A549 (cell line): ENCODE measurements around the gene B3GALNT2. TPM values are rescaled to one million over a fixed set of nuclear protein-coding genes. Genes with fewer than 3 reads are reported as not detected.

Experiments used
- ATAC-seq, 2 experiments: fragments of 200-7000 bp in 1 of 2; fragments of >200 bp in 1 of 2; cut with Nextera tagmentation in 1 of 2; cut with Tn5 transposase in 1 of 2; 3 replicates each; pipeline versions ENCODE4 v1.8.0 to v1.9.1; 2018 to 2020; ENCODE audit warnings: mild to moderate bottlenecking in 1 of 2, moderate library complexity in 1 of 2
- CTCF ChIA-PET: fragments of 300-600 bp; sonication (Branson Sonifier 250); formaldehyde crosslinking; extraction: SDS; loops from one replicate; lab custom pipeline; 2021; ENCODE audit warnings: antibody characterized with exemption, inconsistent platforms; lab: Yijun Ruan, JAX
- POLR2A ChIA-PET: fragments of 350-600 bp; formaldehyde crosslinking; extraction: SDS; loops from one replicate; lab custom pipeline; 2021; ENCODE audit warnings: antibody characterized with exemption, inconsistent platforms; lab: Yijun Ruan, JAX
- DNase-seq, 2 experiments: peaks; one replicate each; pipeline versions ENCODE4 v3.0.0 to v3.0.0-alpha.2; 2011 to 2016; ENCODE audit warnings: low read depth in 1 of 2, low spot score in 1 of 2
- FAIRE-seq: peaks from 2 replicates; lab custom pipeline; 2011; peaks lifted over from hg19 to GRCh38; lab: Jason Lieb, UNC
- H3K27ac ChIP-seq, 2 experiments: fragments of >200 bp; sonication (Bioruptor Twin); formaldehyde crosslinking; 3 replicates each; pipeline ENCODE4 v1.5.1; 2016 to 2017
- H3K4me1 ChIP-seq: fragments of >200 bp; sonication (Bioruptor Twin); formaldehyde crosslinking; 3 replicates; pipeline ENCODE4 v1.6.1; 2016
- H3K4me2 ChIP-seq: fragments of >200 bp; sonication (Bioruptor Twin); formaldehyde crosslinking; 3 replicates; pipeline ENCODE4 v1.6.1; 2016
- H3K4me3 ChIP-seq: fragments of >200 bp; sonication (Bioruptor Twin); formaldehyde crosslinking; 3 replicates; pipeline ENCODE4 v1.5.1; 2016
- H3K9me3 ChIP-seq: fragments of >200 bp; sonication (Bioruptor Twin); formaldehyde crosslinking; 3 replicates; pipeline ENCODE4 v1.6.1; 2016
- BHLHE40 ChIP-seq: IDR thresholded peaks from 2 replicates; pipeline ENCODE4 v1.6.1; 2012; ENCODE audit warnings: low read depth, low read length, inconsistent platforms
- E2F6 ChIP-seq: IDR thresholded peaks from 2 replicates; pipeline ENCODE4 v1.6.1; 2012; ENCODE audit warnings: low read depth, borderline replicate concordance
- EHF ChIP-seq: fragments of 250-450 bp; sonication (Bioruptor Pico); IDR thresholded peaks from 2 replicates; pipeline ENCODE4 v1.5.0; 2020; ENCODE audit warnings: mild to moderate bottlenecking
- HES2 ChIP-seq: fragments of >200 bp; sonication (Bioruptor Twin); formaldehyde crosslinking; IDR thresholded peaks from 2 replicates; pipeline ENCODE4 v1.6.1; 2016
- HOXB13 ChIP-seq: fragments of 250-450 bp; sonication (Bioruptor Pico); IDR thresholded peaks from 2 replicates; pipeline ENCODE4 v1.5.0; 2020; ENCODE audit warnings: low read depth, mild to moderate bottlenecking, moderate library complexity
- HOXB5 ChIP-seq: fragments of 250-450 bp; sonication (Bioruptor Pico); IDR thresholded peaks from 2 replicates; pipeline ENCODE4 v1.5.0; 2020; ENCODE audit warnings: mild to moderate bottlenecking, moderate library complexity
- MAFK ChIP-seq: fragments of 450-650 bp; IDR thresholded peaks from 2 replicates; pipeline ENCODE4 v1.6.1; 2014; ENCODE audit not compliant: partially characterized antibody
- NPAS2 ChIP-seq: fragments of 250-450 bp; sonication (Bioruptor Pico); IDR thresholded peaks from 2 replicates; pipeline ENCODE4 v1.8.0; 2022; ENCODE audit warnings: mild to moderate bottlenecking, moderate library complexity, borderline replicate concordance
- NR3C1 ChIP-seq: fragments of >200 bp; sonication (Bioruptor Twin); formaldehyde crosslinking; IDR thresholded peaks from 3 replicates; pipeline ENCODE4 v1.6.1; 2017
- RCOR1 ChIP-seq: fragments of 150-350 bp; IDR thresholded peaks from 2 replicates; pipeline ENCODE4 v1.6.1; 2014; ENCODE audit warnings: antibody characterized with exemption, low read length, low read depth
- RFX5 ChIP-seq: fragments of 450-650 bp; IDR thresholded peaks from 2 replicates; pipeline ENCODE4 v1.7.1; 2014; ENCODE audit warnings: antibody characterized with exemption, mild to moderate bottlenecking, moderate library complexity
- RNF2 ChIP-seq: fragments of 200-600 bp; sonication (generic); IDR thresholded peaks from 2 replicates; pipeline ENCODE4 v1.6.1; 2016; ENCODE audit warnings: low read depth, mild to moderate bottlenecking, antibody characterized with exemption, moderate library complexity, borderline replicate concordance
- SREBF2 ChIP-seq: fragments of 450-650 bp; IDR thresholded peaks from 2 replicates; pipeline ENCODE4 v1.6.1; 2014; ENCODE audit warnings: mild to moderate bottlenecking, moderate library complexity
- TFCP2L1 ChIP-seq: fragments of 250-450 bp; sonication (Bioruptor Pico); IDR thresholded peaks from 2 replicates; pipeline ENCODE4 v1.5.0; 2021; ENCODE audit warnings: mild to moderate bottlenecking
- TP53 ChIP-seq: fragments of 250-450 bp; sonication (Bioruptor Pico); IDR thresholded peaks from 2 replicates; pipeline ENCODE4 v1.5.0; 2021; ENCODE audit warnings: mild to moderate bottlenecking, moderate library complexity
- ZC3H11A ChIP-seq: fragments of 450-650 bp; IDR thresholded peaks from 2 replicates; pipeline ENCODE4 v1.6.1; 2014; ENCODE audit warnings: antibody characterized with exemption, mild to moderate bottlenecking
- ZFP36 ChIP-seq: fragments of 450-650 bp; IDR thresholded peaks from 2 replicates; pipeline ENCODE4 v1.6.1; 2014; ENCODE audit warnings: borderline replicate concordance; ENCODE audit not compliant: partially characterized antibody
- ZNF302 ChIP-seq: fragments of 250-450 bp; sonication (Bioruptor Pico); IDR thresholded peaks from 2 replicates; pipeline ENCODE4 v1.9.0; 2021; ENCODE audit warnings: inconsistent platforms, mild to moderate bottlenecking, moderate library complexity
- WGBS: methylation state at CpG from one replicate; pipeline ENCODE4 v1.1.6; 2017; ENCODE audit errors: missing lambda C conversion rate; 5-methylcytosine and 5-hydroxymethylcytosine counted together
- polyA plus RNA-seq, 4 experiments: library from polyadenylated mRNA; depleted of rRNA in 3 of 4; stranded (reverse); fragments of >200 nt; fragmentation: RNase III in 1 of 4; extraction: RNeasy Plus Mini Kit Qiagen cat#74134 plus additional on column Dnase treatment in 1 of 4; gene quantifications; 2 replicates in 3 of 4; 3 replicates in 1 of 4; pipeline ENCODE4 v1.2.3, GENCODE V29; 2011 to 2017
- TF ChIP-seq, protein P1 (sequence below): fragments of 450-650 bp; IDR thresholded peaks from 2 replicates; pipeline ENCODE4 v1.6.1; 2014; ENCODE audit warnings: antibody characterized with exemption
- TF ChIP-seq, protein P2 (sequence below): fragments of 250-450 bp; sonication (Bioruptor Pico); IDR thresholded peaks from 2 replicates; pipeline ENCODE4 v1.5.0; 2020; ENCODE audit warnings: low read depth, mild to moderate bottlenecking, moderate library complexity
- TF ChIP-seq, protein P3 (sequence below): IDR thresholded peaks from 2 replicates; pipeline ENCODE4 v1.6.1; 2012

The B3GALNT2 gene
- polyA plus RNA-seq, 2 of the 4 experiments (the other 2 are of a cell fraction), result 17.3 to 39.6 TPM

DNA sequence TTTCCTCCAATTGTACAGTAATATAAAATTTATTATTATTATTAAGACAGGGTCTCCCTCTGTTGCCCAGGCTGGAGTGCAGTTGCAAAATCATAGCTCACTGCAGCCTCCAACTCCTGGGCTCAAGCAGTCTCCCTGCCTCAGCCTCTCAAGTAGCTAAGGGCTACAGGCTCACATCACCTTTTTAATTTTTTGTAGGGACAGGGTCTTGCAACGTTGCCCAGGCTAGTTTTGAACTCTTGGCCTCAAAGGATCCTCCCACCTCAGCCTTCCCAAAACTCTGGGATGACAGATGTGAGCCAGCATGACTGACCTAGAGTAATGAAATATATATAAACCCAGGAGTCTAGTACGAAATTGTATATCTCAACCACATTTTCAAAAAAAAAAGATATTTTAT is 49.2 kb downstream of the B3GALNT2 start:
- WGBS, result 81% methylated on average over 2 of the region's 2 CpGs
- CTCF ChIA-PET, result interaction anchor here (0.6 to 1.3 kb wide), 3 partner anchors 12 to 1499 kb away, joined by 3 read pairs; no protein-coding TSS in a partner anchor
- no peaks in the 10 kb centered on the region for H3K9me3 ChIP-seq
- H3K4me3 ChIP-seq, result no peak overlapping the region
- no peak for FAIRE-seq
- H3K27ac ChIP-seq, result no peak overlapping the region
- H3K4me1 ChIP-seq, result no peaks in the 10 kb centered on the region
- TF ChIP-seq SREBF2 (no peak), BHLHE40 (no peak), HES2 (no peak), HOXB13 (CRISPR knock-in tag) (no peak), TFCP2L1 (CRISPR knock-in tag) (no peak), ZC3H11A (no peak), EHF (no peak), MAFK (no peak), HOXB5 (no peak), TP53 (no peak), E2F6 (no peak), ZFP36 (no peak), NPAS2 (CRISPR knock-in tag) (no peak)
- TF ChIP-seq, protein P1, sequence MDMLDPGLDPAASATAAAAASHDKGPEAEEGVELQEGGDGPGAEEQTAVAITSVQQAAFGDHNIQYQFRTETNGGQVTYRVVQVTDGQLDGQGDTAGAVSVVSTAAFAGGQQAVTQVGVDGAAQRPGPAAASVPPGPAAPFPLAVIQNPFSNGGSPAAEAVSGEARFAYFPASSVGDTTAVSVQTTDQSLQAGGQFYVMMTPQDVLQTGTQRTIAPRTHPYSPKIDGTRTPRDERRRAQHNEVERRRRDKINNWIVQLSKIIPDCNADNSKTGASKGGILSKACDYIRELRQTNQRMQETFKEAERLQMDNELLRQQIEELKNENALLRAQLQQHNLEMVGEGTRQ, result no peak
- TF ChIP-seq, protein P2, sequence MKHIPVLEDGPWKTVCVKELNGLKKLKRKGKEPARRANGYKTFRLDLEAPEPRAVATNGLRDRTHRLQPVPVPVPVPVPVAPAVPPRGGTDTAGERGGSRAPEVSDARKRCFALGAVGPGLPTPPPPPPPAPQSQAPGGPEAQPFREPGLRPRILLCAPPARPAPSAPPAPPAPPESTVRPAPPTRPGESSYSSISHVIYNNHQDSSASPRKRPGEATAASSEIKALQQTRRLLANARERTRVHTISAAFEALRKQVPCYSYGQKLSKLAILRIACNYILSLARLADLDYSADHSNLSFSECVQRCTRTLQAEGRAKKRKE, result no peak
- TF ChIP-seq, protein P3, sequence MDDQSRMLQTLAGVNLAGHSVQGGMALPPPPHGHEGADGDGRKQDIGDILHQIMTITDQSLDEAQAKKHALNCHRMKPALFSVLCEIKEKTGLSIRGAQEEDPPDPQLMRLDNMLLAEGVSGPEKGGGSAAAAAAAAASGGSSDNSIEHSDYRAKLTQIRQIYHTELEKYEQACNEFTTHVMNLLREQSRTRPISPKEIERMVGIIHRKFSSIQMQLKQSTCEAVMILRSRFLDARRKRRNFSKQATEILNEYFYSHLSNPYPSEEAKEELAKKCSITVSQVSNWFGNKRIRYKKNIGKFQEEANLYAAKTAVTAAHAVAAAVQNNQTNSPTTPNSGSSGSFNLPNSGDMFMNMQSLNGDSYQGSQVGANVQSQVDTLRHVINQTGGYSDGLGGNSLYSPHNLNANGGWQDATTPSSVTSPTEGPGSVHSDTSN, result no peak
- TF ChIP-seq, all 56 proteins: peak for 0
- ATAC-seq (no peak), DNase-seq (no peak)
- no peak overlapping the region for H3K4me2 ChIP-seq
- POLR2A ChIA-PET, result no interaction called here

DNA sequence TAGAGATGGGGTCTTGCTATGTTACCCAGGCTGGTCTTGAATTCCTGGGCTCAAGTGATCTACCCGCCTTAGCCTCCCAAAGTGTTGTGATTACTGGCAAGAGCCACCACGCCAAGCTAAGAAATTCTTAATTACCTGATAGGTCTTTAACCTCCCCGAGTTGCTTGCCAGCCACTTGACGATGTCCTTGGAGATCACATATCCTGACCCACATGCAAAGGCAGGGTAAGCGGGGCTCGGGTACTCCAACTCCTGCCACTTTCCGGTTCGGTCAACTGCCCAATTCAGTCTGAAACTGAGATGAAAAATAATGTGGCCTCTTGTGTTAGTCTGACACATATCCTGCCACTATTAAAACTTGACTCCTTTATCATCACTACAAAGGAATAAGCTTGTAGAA is 50.2 kb downstream of the B3GALNT2 start:
- TF ChIP-seq RCOR1 (no peak), ZNF302 (no peak), RNF2 (no peak), NR3C1 (no peak), RFX5 (no peak)
- no peaks in the 10 kb centered on the region for H3K4me1 ChIP-seq
- WGBS, result 96% methylated on average over 8 of the region's 8 CpGs
- CTCF ChIA-PET, result interaction anchor here (0.6 kb wide), 1 partner anchor 329 kb away, joined by 3 read pairs; no protein-coding TSS in a partner anchor
- FAIRE-seq (no peak), ATAC-seq (no peak), DNase-seq (no peak)
- no peak overlapping the region for H3K4me2 ChIP-seq
- H3K9me3 ChIP-seq, result no peaks in the 10 kb centered on the region
- H3K27ac ChIP-seq, result no peak overlapping the region
- POLR2A ChIA-PET, result no interaction called here
- H3K4me3 ChIP-seq, result no peak overlapping the region

DNA sequence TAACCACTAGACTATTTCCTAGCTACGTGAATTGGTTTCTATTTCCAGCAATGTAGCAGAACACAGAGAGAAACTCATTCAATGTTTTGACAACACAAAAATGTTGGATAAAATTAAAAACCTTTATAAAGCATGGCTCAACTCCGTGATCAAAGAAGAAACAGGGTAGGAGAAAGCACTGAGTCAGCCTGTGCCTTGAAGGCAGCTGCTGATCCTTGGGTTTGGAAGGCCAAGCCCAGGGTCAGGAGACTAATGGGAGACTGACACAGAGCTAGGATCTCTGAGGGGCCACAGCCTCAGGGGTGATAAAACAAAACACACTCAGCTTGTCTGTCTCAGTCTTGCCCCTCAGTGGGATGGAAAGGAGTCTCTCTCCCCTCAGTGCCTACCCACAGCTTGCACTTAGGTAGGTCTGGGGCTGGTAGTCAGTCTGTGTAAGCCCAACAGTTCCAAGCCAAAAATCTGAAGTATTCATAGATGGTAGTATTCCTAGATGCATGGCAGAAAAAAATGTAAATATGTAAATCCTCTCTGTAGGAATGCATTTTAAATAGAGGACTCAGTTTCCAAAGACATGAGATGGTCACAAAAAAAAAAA is 53.3 kb downstream of the B3GALNT2 start:
- Histone ChIP-seq H3K9me3 (no peaks in the 10 kb centered on the region), H3K4me3 (no peak overlapping the region), H3K27ac (peak overlapping the region in 1 of 2 experiments; percentile 16; a peak in 2 of 6 replicates), H3K4me1 (no peaks in the 10 kb centered on the region), H3K4me2 (no peak overlapping the region)
- FAIRE-seq (no peak), ATAC-seq (peak; percentile 19 to 40; a peak in 3 of 6 replicates), DNase-seq (no peak)
- ChIA-PET POLR2A (no interaction called here), CTCF (interaction anchor here (0.6 to 0.7 kb wide), 2 partner anchors 8 to 9 kb away, joined by 3 to 4 read pairs; no protein-coding TSS in a partner anchor)
- TF ChIP-seq, protein P3, result no peak
- TF ChIP-seq MAFK, result peak; percentile 92
- WGBS, result 83% methylated on average over 2 of the region's 2 CpGs
